Endothelial cell of umbilical vein (primary cell): ENCODE results near the gene ZCCHC9. TPM values are rescaled to one million over a fixed set of nuclear protein-coding genes. Genes with fewer than 3 reads are reported as not detected.

Experiments
- BruUV-seq: library from RNA; stranded (reverse); fragments of 400-500 nt; replicated peaks from 2 replicates; lab custom pipeline; 2021; lab: Mats Ljungman, UMichigan
- CTCF ChIA-PET: fragments of 300-600, 350-600 bp; sonication (Branson Sonifier 250); formaldehyde crosslinking; loops from one replicate; lab custom pipeline; 2021; ENCODE audit warnings: antibody characterized with exemption, inconsistent platforms; lab: Charles Lee
- POLR2A ChIA-PET: fragments of 300-600, 350-600 bp; sonication (Branson Sonifier 250); formaldehyde crosslinking; loops from one replicate; lab custom pipeline; 2021; ENCODE audit warnings: antibody characterized with exemption, inconsistent platforms; lab: Charles Lee
- DNase-seq: peaks from one replicate; pipeline ENCODE4 v3.0.0-alpha.2; 2011; ENCODE audit warnings: low read depth, low spot score
- FAIRE-seq: peaks from 2 replicates; lab custom pipeline; 2011; peaks lifted over from hg19 to GRCh38; lab: Jason Lieb, UNC
- H2AFZ ChIP-seq: 2 replicates; pipeline ENCODE4 v1.6.0; 2012; ENCODE audit warnings: low read depth, low read length, control low read depth, inconsistent platforms
- H3K27ac ChIP-seq: 2 replicates; pipeline ENCODE4 v1.5.1; 2011; ENCODE audit warnings: low read depth, mild to moderate bottlenecking, control low read depth, low read length, moderate library complexity; ENCODE audit not compliant: insufficient read depth
- H3K27me3 ChIP-seq, 2 experiments: 2 replicates each; pipeline versions ENCODE4 v1.6.0 to v1.6.1; 2011; ENCODE audit warnings: low read length in 2 of 2, mixed read lengths in 1 of 2; ENCODE audit not compliant: control insufficient read depth in 2 of 2, insufficient read depth in 2 of 2
- H3K36me3 ChIP-seq, 2 experiments: 2 replicates in 1 of 2; 3 replicates in 1 of 2; pipeline ENCODE4 v1.5.1; 2011; ENCODE audit warnings: low read length in 2 of 2, mild to moderate bottlenecking in 1 of 2, moderate library complexity in 1 of 2; ENCODE audit not compliant: control insufficient read depth in 2 of 2, insufficient read depth in 2 of 2; ENCODE audit errors: extremely low read depth in 1 of 2
- H3K4me1 ChIP-seq: 3 replicates; pipeline ENCODE4 v1.5.1; 2011; ENCODE audit warnings: mild to moderate bottlenecking, low read length; ENCODE audit not compliant: control insufficient read depth, insufficient read depth; ENCODE audit errors: extremely low read depth
- H3K4me2 ChIP-seq: 2 replicates; pipeline ENCODE4 v1.6.1; 2011; ENCODE audit warnings: low read length, control low read depth, mixed read lengths; ENCODE audit not compliant: insufficient read depth
- H3K4me3 ChIP-seq, 3 experiments: fragments of 200-600 bp in 1 of 3; sonication (generic), shearing (Covaris generic) in 1 of 3; replicated peaks in 1 of 3; 2 replicates each; pipeline ENCODE4 v1.5.1; 2011 to 2016; ENCODE audit warnings: control low read depth in 3 of 3, low read length in 3 of 3, mild to moderate bottlenecking in 2 of 3, inconsistent platforms in 1 of 3, low read depth in 1 of 3, moderate library complexity in 1 of 3; ENCODE audit not compliant: insufficient read depth in 1 of 3
- H3K79me2 ChIP-seq: 2 replicates; pipeline ENCODE4 v1.6.0; 2012; ENCODE audit warnings: low read length, inconsistent platforms; ENCODE audit not compliant: control insufficient read depth, insufficient read depth
- H3K9ac ChIP-seq: replicated peaks from 2 replicates; pipeline ENCODE3; 2011; ENCODE audit warnings: low read length, control low read depth; ENCODE audit not compliant: insufficient read depth; ENCODE audit errors: extremely low read depth
- H3K9me1 ChIP-seq: replicated peaks from 3 replicates; pipeline ENCODE4 v1.6.0; 2011; ENCODE audit warnings: mild to moderate bottlenecking, low read length; ENCODE audit not compliant: control insufficient read depth, insufficient read depth; ENCODE audit errors: extremely low read depth
- H3K9me3 ChIP-seq: replicated peaks from 2 replicates; pipeline ENCODE4 v1.5.1; 2012; ENCODE audit warnings: low read length, inconsistent platforms; ENCODE audit not compliant: control insufficient read depth, insufficient read depth
- H4K20me1 ChIP-seq: replicated peaks from 2 replicates; pipeline ENCODE3; 2011; ENCODE audit warnings: mild to moderate bottlenecking, low read length; ENCODE audit not compliant: control insufficient read depth, insufficient read depth; ENCODE audit errors: extremely low read depth
- EZH2 ChIP-seq: IDR thresholded peaks from 2 replicates; pipeline ENCODE4 v1.6.1; 2012; ENCODE audit warnings: borderline replicate concordance, low read depth, mild to moderate bottlenecking, moderate library complexity, low read length, inconsistent platforms; ENCODE audit not compliant: severe bottlenecking
- FOS ChIP-seq: IDR thresholded peaks from 2 replicates; pipeline ENCODE4 v1.6.1; 2011; ENCODE audit warnings: mild to moderate bottlenecking, low read length, moderate library complexity, borderline replicate concordance; ENCODE audit not compliant: insufficient read depth
- GATA2 ChIP-seq: IDR thresholded peaks from 2 replicates; pipeline ENCODE4 v1.7.0; 2011; ENCODE audit warnings: low read depth, mild to moderate bottlenecking, moderate library complexity, mixed read lengths, low read length; ENCODE audit not compliant: insufficient read length, insufficient read depth
- JUN ChIP-seq: IDR thresholded peaks from 2 replicates; pipeline ENCODE4 v1.6.1; 2011; ENCODE audit warnings: borderline replicate concordance, low read depth; ENCODE audit not compliant: insufficient read length, insufficient read depth
- MYC ChIP-seq: IDR thresholded peaks from one replicate; pipeline ENCODE4 v1.6.1; 2011; ENCODE audit warnings: mild to moderate bottlenecking, low read depth, low read length
- POLR2A ChIP-seq: IDR thresholded peaks from 2 replicates; pipeline ENCODE4 v1.6.1; 2012; ENCODE audit warnings: low read depth, mild to moderate bottlenecking, control low read depth, low read length
- POLR2AphosphoS5 ChIP-seq: IDR thresholded peaks from 2 replicates; pipeline ENCODE4 v1.6.1; 2012; ENCODE audit warnings: low read depth, mild to moderate bottlenecking, control low read depth, low read length, moderate library complexity; ENCODE audit not compliant: insufficient read depth
- dilution Hi-C: fragments of 300-500 bp; cut with MboI; formaldehyde crosslinking; loops from one replicate; pipeline ENCODE4 v1.15.0; 2019; ENCODE audit warnings: low sequenced_read_pairs; ENCODE audit not compliant: extremely low pct_ligation_motif_present
- intact Hi-C: fragments of 100-400 bp; cut with micrococcal nuclease; formaldehyde crosslinking; loops from one replicate; pipeline ENCODE4 v1.10.0; 2022
- polyA plus RNA-seq, 4 experiments: library from polyadenylated mRNA; depleted of rRNA in 3 of 4; stranded (reverse) in 3 of 4; unstranded in 1 of 4; fragments of >200 nt; gene quantifications; 2 replicates each; pipeline versions ENCODE4 v1.2.1 to v1.2.3, GENCODE V29; 2011 to 2012; ENCODE audit warnings: missing spikeins in 1 of 4
- total RNA-seq: library from RNA; stranded (reverse); gene quantifications from 2 replicates; pipeline ENCODE4 v1.2.3, GENCODE V29; 2021
- TF ChIP-seq, protein P1 (sequence below), 2 donors: IDR thresholded peaks; 1 replicate in 1 of 2; 2 replicates in 1 of 2; pipeline ENCODE4 v1.5.1; 2011; ENCODE audit warnings: low read length in 2 of 2, mild to moderate bottlenecking in 2 of 2, moderate library complexity in 2 of 2, control low read depth in 1 of 2, inconsistent platforms in 1 of 2, low read depth in 1 of 2; ENCODE audit not compliant: insufficient read depth in 1 of 2; ENCODE audit errors: extremely low read depth in 1 of 2
- TF ChIP-seq, protein P2 (sequence below): IDR thresholded peaks from 2 replicates; pipeline ENCODE4 v1.6.1; 2011; ENCODE audit not compliant: insufficient read depth, insufficient read length

Gene ZCCHC9
- total and polyA plus RNA-seq, 2 donors (not counting 3 experiments of a cell fraction or from before 2014, with no cell fraction given), result 6.8 to 23.9 TPM

DNA sequence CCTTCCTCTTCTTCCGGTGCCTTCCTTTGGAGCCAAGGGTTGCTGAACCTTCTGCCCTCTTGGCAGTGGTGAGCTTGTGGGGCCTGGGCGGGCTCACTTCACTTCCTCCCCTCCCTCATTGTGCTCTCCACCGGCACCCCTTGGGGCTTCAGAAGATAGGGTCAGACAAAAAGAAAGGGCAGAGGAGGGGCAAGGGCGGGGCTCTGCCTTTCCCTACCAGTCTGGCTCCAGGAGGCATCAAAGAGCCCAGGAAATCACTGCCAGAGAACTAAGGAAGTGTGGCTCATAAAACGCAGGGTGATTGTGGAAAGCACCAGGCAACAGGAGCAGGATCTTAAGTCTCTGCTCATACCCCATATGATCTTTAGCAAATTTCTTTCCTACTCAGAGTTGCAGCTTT is 57.7 kb downstream of the ZCCHC9 start:
- H2AFZ ChIP-seq, result no peak overlapping the region
- no peaks in the 10 kb centered on the region for H3K9me3 ChIP-seq
- no peak overlapping the region for H3K4me2 ChIP-seq
- no peak for DNase-seq
- peaks cover 0 to 2% of the 10 kb centered on the region in 2 experiments for H3K27me3 ChIP-seq
- H3K4me3 ChIP-seq, result no peak overlapping the region
- H3K27ac ChIP-seq, result no peak overlapping the region
- intact Hi-C loops, result no loop called here
- H3K4me1 ChIP-seq, result no peaks in the 10 kb centered on the region
- no peak for FAIRE-seq
- no peaks in the 10 kb centered on the region for H3K36me3 ChIP-seq
- no TSS peak for BruUV-seq
- no peaks in the 10 kb centered on the region for H3K79me2 ChIP-seq
- H3K9ac ChIP-seq, result no peak overlapping the region
- ChIA-PET CTCF (no interaction called here), POLR2A (no interaction called here)
- H4K20me1 ChIP-seq, result no peaks in the 10 kb centered on the region
- dilution Hi-C loops, result no loop called here
- H3K9me1 ChIP-seq, result no peaks in the 10 kb centered on the region
- TF ChIP-seq GATA2, result no peak

DNA sequence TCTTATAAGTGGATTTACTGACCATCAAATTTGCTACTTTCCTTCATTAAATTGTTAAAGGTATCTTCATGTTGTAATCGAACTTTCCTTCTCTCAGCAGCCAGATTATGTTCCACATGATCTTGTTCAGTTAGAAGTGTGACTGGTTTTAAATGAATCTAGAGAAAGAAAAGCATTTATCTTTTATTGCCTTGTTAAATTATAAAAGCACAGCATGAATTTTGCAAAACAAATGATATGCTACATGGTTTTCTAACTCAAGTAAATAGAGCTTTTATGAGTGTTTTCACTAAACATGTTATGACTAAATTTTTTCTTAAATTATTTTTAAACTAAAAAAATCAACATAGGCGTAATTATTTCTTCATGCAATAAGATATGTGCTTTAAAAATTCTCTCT is 58.5 kb downstream of the ZCCHC9 start:
- CTCF ChIA-PET, result interaction anchor here (1.1 kb wide), 1 partner anchor 24 kb away, joined by 3 read pairs; no protein-coding TSS in a partner anchor
- no peak for FAIRE-seq
- no peaks in the 10 kb centered on the region for H3K9me1 ChIP-seq

More for the DNA sequence above, 58.5 kb downstream of the ZCCHC9 start:
- no peak for DNase-seq
- POLR2A ChIA-PET, result no interaction called here
- intact Hi-C loops (no loop called here), dilution Hi-C loops (no loop called here)
- H3K79me2 ChIP-seq, result no peaks in the 10 kb centered on the region
- no TSS peak for BruUV-seq
- no peak overlapping the region for H2AFZ ChIP-seq
- TF ChIP-seq, protein P1, sequence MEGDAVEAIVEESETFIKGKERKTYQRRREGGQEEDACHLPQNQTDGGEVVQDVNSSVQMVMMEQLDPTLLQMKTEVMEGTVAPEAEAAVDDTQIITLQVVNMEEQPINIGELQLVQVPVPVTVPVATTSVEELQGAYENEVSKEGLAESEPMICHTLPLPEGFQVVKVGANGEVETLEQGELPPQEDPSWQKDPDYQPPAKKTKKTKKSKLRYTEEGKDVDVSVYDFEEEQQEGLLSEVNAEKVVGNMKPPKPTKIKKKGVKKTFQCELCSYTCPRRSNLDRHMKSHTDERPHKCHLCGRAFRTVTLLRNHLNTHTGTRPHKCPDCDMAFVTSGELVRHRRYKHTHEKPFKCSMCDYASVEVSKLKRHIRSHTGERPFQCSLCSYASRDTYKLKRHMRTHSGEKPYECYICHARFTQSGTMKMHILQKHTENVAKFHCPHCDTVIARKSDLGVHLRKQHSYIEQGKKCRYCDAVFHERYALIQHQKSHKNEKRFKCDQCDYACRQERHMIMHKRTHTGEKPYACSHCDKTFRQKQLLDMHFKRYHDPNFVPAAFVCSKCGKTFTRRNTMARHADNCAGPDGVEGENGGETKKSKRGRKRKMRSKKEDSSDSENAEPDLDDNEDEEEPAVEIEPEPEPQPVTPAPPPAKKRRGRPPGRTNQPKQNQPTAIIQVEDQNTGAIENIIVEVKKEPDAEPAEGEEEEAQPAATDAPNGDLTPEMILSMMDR (IDR thresholded peaks at IDR 0.05; ENCODE audit: extremely low read depth in 1 of 2, insufficient read depth in 1 of 2, low read depth in 1 of 2, low read length in 2 of 2), result no peak
- TF ChIP-seq FOS (no peak), POLR2AphosphoS5 (no peak), POLR2A (no peak), EZH2 (no peak), MYC (no peak), JUN (no peak), GATA2 (no peak)
- TF ChIP-seq, protein P2, sequence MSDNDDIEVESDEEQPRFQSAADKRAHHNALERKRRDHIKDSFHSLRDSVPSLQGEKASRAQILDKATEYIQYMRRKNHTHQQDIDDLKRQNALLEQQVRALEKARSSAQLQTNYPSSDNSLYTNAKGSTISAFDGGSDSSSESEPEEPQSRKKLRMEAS, result no peak
- H3K27me3 ChIP-seq, result peaks cover 0 to 2% of the 10 kb centered on the region in 2 experiments
- no peak overlapping the region for H3K27ac ChIP-seq
- no peaks in the 10 kb centered on the region for H3K36me3 ChIP-seq
- no peak overlapping the region for H3K9ac ChIP-seq
- no peaks in the 10 kb centered on the region for H3K4me1 ChIP-seq
- H3K4me2 ChIP-seq, result no peak overlapping the region
- H3K9me3 ChIP-seq, result no peaks in the 10 kb centered on the region
- no peaks in the 10 kb centered on the region for H4K20me1 ChIP-seq
- H3K4me3 ChIP-seq, result no peak overlapping the region
